ENCODE measurements around the gene SLC15A1. TPM values are rescaled to one million over a fixed set of nuclear protein-coding genes. Genes with fewer than 3 reads are reported as not detected.

Gene SLC15A1
- polyA plus RNA-seq, 1 donor (not counting 4 experiments of a cell fraction or from before 2014, with no cell fraction given), result 0.10 TPM

GRCh38 chr13:98772794-98773452 lies 20.5 kb upstream of the SLC15A1 start:
- Histone ChIP-seq H2AFZ (ENCODE audit: control insufficient read depth, low read length) (no peak overlapping the region), H3K9me3 (ENCODE audit: control insufficient read depth, low read depth, low read length) (no peaks in the 10 kb centered on the region)

GRCh38 chr13:98771838-98772611 lies 19.6 kb upstream of the SLC15A1 start:
- H3K9me1 ChIP-seq (ENCODE audit: control insufficient read depth, extremely low read depth, insufficient read depth, low read length), result no peaks in the 10 kb centered on the region
- FAIRE-seq, result no peak
- no peak overlapping the region for H3K4me3 ChIP-seq (ENCODE audit: control insufficient read depth in 2 of 3, extremely low read depth in 1 of 3, insufficient read depth in 2 of 3, low read depth in 1 of 3, low read length in 3 of 3)
- no peaks in the 10 kb centered on the region for H3K79me2 ChIP-seq (ENCODE audit: control insufficient read depth, insufficient read depth, low read length)
- no peak for DNase-seq (ENCODE audit: low read depth, low spot score)
- no peak overlapping the region for H3K27ac ChIP-seq (ENCODE audit: control insufficient read depth, insufficient read depth, low read length)
- H3K27me3 ChIP-seq (ENCODE audit: control insufficient read depth, extremely low read depth, insufficient read depth, low read length), result no peaks in the 10 kb centered on the region
- H3K4me1 ChIP-seq (ENCODE audit: control insufficient read depth, extremely low read depth, insufficient read depth, low read length), result peaks cover 4% of the 10 kb centered on the region
- H4K20me1 ChIP-seq (ENCODE audit: control insufficient read depth, extremely low read depth, insufficient read depth, low read length), result no peaks in the 10 kb centered on the region
- H3K36me3 ChIP-seq (ENCODE audit: control insufficient read depth in 2 of 2, extremely low read depth in 1 of 2, insufficient read depth in 2 of 2, low read length in 2 of 2), result no peaks in the 10 kb centered on the region
- H3K4me2 ChIP-seq (ENCODE audit: control insufficient read depth, extremely low read depth, insufficient read depth, low read depth, low read length), result no peak overlapping the region
- no peak overlapping the region for H3K9ac ChIP-seq (ENCODE audit: control insufficient read depth, extremely low read depth, insufficient read depth, low read length)
- dilution Hi-C loops (cut with MboI; ENCODE audit: extremely low pct_ligation_motif_present, low sequenced_read_pairs), result no loop called here
- no peaks in the 10 kb centered on the region for H3K9me3 ChIP-seq (ENCODE audit: control insufficient read depth, low read depth, low read length)
- TF ChIP-seq CTCF (optimal IDR thresholded peaks at IDR 0.05 in 1 of 3, IDR thresholded peaks at IDR 0.05 in 1 of 3, conservative IDR thresholded peaks at IDR 0.05 in 1 of 3; ENCODE audit: extremely low read depth in 1 of 3, insufficient read depth in 2 of 3, low read length in 3 of 3) (no peak), EZH2 (IDR thresholded peaks at IDR 0.05; ENCODE audit: low read length) (no peak)
- H2AFZ ChIP-seq (ENCODE audit: control insufficient read depth, low read length), result no peak overlapping the region

More at GRCh38 chr13:98772794-98773452, 20.5 kb upstream of the SLC15A1 start:
- dilution Hi-C loops (cut with MboI; ENCODE audit: extremely low pct_ligation_motif_present, low sequenced_read_pairs), result no loop called here
- DNase-seq (ENCODE audit: low read depth, low spot score) (no peak), FAIRE-seq (no peak)
- Histone ChIP-seq H3K4me2 (ENCODE audit: control insufficient read depth, extremely low read depth, insufficient read depth, low read depth, low read length) (no peak overlapping the region), H3K27me3 (ENCODE audit: control insufficient read depth, extremely low read depth, insufficient read depth, low read length) (no peaks in the 10 kb centered on the region), H3K36me3 (ENCODE audit: control insufficient read depth in 2 of 2, extremely low read depth in 1 of 2, insufficient read depth in 2 of 2, low read length in 2 of 2) (no peaks in the 10 kb centered on the region), H3K4me1 (ENCODE audit: control insufficient read depth, extremely low read depth, insufficient read depth, low read length) (peaks cover 4% of the 10 kb centered on the region), H4K20me1 (ENCODE audit: control insufficient read depth, extremely low read depth, insufficient read depth, low read length) (no peaks in the 10 kb centered on the region), H3K9ac (ENCODE audit: control insufficient read depth, extremely low read depth, insufficient read depth, low read length) (no peak overlapping the region), H3K27ac (ENCODE audit: control insufficient read depth, insufficient read depth, low read length) (no peak overlapping the region), H3K4me3 (ENCODE audit: control insufficient read depth in 2 of 3, extremely low read depth in 1 of 3, insufficient read depth in 2 of 3, low read depth in 1 of 3, low read length in 3 of 3) (no peak overlapping the region), H3K79me2 (ENCODE audit: control insufficient read depth, insufficient read depth, low read length) (no peaks in the 10 kb centered on the region), H3K9me1 (ENCODE audit: control insufficient read depth, extremely low read depth, insufficient read depth, low read length) (no peaks in the 10 kb centered on the region)
- TF ChIP-seq CTCF (optimal IDR thresholded peaks at IDR 0.05 in 1 of 3, IDR thresholded peaks at IDR 0.05 in 1 of 3, conservative IDR thresholded peaks at IDR 0.05 in 1 of 3; ENCODE audit: extremely low read depth in 1 of 3, insufficient read depth in 2 of 3, low read length in 3 of 3) (no peak), EZH2 (IDR thresholded peaks at IDR 0.05; ENCODE audit: low read length) (no peak)

Data from keratinocyte (primary cell).